Upper lobe of left lung (tissue), 4 donors: Measurements from ENCODE around the gene ENO3.

Source experiments
- EP300 ChIP-seq, 4 donors: sonication (generic); formaldehyde crosslinking; IDR thresholded peaks; one replicate each; pipeline ENCODE4 v1.5.1; 2017; ENCODE audit warnings: antibody characterized with exemption in 4 of 4, control low read depth in 2 of 4
- POLR2A ChIP-seq, 4 donors: fragments of 450-650 bp; IDR thresholded peaks; one replicate each; pipeline ENCODE4 v1.5.1; 2016 to 2017; ENCODE audit warnings: antibody characterized with exemption in 4 of 4, mild to moderate bottlenecking in 2 of 4
- POLR2AphosphoS5 ChIP-seq, 2 donors: sonication (generic); formaldehyde crosslinking; IDR thresholded peaks; one replicate each; pipeline ENCODE4 v1.5.1; 2017; ENCODE audit warnings: antibody characterized with exemption in 2 of 2
- TF ChIP-seq, protein P1 (sequence below), 6 experiments: fragments of 450-650 bp in 4 of 6; fragments of 200-600 bp in 2 of 6; sonication (generic) in 2 of 6; IDR thresholded peaks; one replicate each; pipeline ENCODE4 v1.5.1; 2016 to 2019; ENCODE audit warnings: antibody characterized with exemption in 6 of 6

- TF ChIP-seq, protein P1, sequence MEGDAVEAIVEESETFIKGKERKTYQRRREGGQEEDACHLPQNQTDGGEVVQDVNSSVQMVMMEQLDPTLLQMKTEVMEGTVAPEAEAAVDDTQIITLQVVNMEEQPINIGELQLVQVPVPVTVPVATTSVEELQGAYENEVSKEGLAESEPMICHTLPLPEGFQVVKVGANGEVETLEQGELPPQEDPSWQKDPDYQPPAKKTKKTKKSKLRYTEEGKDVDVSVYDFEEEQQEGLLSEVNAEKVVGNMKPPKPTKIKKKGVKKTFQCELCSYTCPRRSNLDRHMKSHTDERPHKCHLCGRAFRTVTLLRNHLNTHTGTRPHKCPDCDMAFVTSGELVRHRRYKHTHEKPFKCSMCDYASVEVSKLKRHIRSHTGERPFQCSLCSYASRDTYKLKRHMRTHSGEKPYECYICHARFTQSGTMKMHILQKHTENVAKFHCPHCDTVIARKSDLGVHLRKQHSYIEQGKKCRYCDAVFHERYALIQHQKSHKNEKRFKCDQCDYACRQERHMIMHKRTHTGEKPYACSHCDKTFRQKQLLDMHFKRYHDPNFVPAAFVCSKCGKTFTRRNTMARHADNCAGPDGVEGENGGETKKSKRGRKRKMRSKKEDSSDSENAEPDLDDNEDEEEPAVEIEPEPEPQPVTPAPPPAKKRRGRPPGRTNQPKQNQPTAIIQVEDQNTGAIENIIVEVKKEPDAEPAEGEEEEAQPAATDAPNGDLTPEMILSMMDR (IDR thresholded peaks at IDR 0.05): no peak
- TF ChIP-seq POLR2A (IDR thresholded peaks at IDR 0.05) (no peak), POLR2AphosphoS5 (IDR thresholded peaks at IDR 0.05) (no peak), EP300 (IDR thresholded peaks at IDR 0.05) (no peak)
Measured at GRCh38 chr17:4902540-4902939, 48.4 kb upstream of the ENO3 start.
